HG03097 (cell line): ENCODE results near the gene SET.
A peak's percentile ranks its signal among the peaks of the same experiment; 100 is the strongest.

Experiments
- ATAC-seq: cut with Tn5 transposase; IDR thresholded peaks from one replicate; pipeline ENCODE4 v1.9.1; 2021; ENCODE audit not compliant: unreplicated experiment, low FRiP score

SET gene

DNA sequence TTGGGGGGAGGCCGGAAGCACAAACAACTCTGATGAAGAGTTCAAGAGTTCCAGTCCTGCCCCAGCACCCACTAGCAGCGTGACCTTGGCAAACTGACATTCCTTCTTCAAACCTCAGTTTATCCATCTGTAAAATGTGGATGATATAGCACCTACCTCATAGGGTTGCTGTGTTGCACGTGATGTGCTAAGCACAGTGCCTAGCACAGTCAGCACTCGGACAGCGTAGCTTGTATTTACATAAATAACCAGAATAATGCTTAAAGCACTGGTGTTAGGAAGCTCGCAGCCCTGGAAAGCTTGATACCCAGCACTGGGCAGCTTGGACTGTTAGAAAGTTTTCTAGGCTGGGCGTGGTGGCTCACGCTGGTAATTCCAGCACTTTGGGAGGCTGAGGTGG is 18.4 kb downstream of the SET start:
- no peak for ATAC-seq

DNA sequence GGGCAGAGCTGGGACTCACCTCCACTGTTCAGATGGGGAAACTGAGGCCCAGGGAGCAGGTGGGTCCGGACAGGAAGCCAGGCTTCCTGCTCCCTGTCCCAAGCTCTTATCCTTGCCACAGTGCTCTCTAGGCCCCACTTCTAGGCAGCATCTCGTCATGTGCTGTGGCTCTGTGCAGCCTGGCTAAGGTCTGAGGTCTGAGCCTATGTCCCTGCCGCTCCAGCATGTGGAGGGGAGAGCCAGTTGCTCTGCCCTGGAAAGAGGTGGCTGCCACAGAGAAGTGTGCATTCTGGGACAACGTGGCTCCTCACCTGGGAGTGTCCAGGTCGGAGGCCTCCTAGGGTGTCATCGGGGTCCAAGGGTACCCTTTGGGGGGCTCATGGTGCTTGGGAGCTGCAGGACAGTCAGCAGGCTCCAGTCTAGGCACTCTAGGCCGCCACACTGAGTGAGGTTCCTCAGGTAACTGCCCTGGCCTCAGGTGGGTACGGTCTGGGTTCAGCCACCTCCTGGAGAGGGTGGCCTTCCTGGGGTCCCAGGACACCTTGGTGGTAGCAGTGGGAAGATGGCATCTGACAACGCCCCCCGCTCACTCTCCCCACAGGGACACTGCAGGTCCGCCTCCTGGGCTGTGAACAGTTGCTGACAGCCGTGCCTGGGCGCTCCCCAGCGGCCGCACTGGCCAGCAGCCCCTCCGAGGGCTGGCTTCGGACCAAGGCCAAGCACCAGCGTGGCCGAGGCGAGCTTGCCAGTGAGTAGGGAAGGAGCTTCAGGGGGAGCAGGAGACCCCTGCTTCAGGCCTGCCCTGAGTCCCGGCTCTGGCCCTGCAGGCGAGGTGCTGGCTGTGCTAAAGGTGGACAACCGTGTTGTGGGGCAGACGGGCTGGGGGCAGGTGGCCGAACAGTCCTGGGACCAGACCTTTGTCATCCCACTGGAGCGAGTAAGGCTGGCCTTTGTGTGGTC is 23.7 kb downstream of the SET start:
- ATAC-seq: no peak

DNA sequence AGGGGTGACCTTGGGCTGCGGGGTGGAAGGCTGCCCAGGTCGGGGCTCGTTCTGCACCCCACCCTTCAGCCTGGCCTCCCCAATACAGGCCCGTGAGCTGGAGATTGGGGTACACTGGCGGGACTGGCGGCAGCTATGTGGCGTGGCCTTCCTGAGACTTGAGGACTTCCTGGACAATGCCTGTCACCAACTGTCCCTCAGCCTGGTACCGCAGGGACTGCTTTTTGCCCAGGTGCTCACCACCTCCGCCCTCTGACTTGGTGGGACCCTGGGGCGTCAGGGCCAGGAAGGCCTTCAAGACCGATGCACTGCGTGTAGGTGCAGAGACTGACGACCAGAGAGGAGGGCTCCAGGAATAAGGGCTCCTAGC is 24.4 kb downstream of the SET start:
- no peak for ATAC-seq

GRCh38 chr9:128713941-128714573 is 25.0 kb downstream of the SET start:
- ATAC-seq: no peak

DNA sequence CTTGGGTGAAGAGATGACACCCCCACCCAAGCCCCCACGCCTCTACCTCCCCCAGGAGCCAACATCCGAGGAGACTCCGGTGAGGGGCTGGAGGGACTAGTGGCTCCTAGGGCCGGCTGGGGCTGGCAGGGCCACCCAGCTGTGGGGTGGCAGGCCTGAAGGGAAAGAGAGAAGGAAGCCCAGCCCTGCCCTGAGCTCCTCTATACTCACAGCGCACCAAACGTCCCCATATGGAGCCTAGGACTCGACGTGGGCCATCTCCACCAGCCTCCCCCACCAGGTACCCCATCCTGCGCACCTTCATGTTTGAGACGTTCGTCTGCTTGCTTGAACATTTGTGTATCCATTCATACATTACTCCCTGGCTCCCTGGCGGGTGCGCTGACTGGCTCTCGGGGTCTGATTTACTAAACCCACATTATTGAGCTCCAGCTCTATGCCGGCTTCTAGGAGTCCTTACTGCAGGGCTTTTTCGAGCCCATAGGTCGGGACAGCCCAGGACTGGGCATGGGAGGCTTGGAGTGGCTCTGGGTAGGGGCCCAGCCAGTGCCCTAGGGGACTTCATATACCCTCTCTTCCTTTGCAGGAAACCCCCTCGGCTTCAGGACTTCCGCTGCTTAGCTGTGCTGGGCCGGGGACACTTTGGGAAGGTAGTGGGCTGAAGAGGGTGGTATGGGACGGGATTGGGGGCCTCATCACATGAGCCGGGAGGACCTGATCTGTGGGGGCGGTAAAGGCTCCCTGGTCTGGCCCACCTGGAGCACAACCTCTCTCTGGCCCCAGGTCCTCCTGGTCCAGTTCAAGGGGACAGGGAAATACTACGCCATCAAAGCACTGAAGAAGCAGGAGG is 25.8 kb downstream of the SET start:
- no peak for ATAC-seq

- no peak for ATAC-seq
Observed at GRCh38 chr9:128715436-128715750, 26.4 kb downstream of the SET start.

DNA sequence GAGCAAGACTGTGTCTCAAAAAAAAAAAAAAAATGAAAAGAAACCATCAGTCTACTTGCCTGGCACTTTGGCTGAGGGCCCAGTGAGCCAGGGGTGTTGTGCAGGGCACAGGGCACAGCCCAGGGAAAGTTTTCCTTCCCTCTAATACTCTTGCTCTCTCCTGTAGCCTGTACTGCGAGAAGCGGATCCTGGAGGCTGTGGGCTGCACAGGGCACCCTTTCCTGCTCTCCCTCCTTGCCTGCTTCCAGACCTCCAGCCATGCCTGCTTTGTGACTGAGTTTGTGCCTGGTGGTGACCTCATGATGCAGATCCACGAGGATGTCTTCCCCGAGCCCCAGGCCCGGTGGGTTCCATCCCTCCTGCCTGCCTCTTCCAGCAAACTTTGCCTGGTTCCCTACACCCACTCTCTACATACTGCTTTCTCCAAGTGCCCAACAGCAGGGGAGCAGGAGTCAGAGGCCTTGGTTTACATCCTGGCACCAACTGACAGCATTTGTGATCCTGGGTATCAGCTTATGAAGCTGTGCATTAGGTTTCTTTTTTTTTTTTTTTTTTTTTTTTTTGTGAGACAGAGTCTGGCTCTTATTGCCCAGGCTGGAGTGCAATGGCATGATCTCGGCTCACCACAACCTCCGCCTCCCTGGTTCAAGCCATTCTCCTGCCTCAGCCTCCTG is 27.7 kb downstream of the SET start:
- ATAC-seq: no peak

GRCh38 chr9:128718047-128718446 is 29.0 kb downstream of the SET start:
- ATAC-seq: no peak

DNA sequence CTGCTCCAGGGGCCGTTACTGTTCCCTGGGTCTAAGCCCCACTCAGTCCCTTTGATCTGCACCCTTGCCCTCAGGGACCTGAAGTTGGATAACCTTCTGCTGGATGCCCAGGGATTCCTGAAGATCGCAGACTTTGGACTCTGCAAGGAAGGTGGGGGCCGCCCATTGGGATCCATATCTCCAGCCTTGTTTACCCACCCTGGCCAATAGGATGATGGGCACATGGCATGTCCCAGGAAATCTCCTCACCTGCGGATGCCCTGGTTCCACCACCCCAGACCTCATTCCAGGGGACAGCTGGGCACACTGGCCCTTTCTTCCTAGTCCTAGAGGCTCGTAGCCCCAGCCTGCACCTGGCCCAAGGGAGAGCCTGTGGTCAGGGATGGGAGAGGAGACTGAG is 29.5 kb downstream of the SET start:
- no peak for ATAC-seq

- ATAC-seq: no peak
Observed at GRCh38 chr9:128719919-128720605, 31.0 kb downstream of the SET start.

DNA sequence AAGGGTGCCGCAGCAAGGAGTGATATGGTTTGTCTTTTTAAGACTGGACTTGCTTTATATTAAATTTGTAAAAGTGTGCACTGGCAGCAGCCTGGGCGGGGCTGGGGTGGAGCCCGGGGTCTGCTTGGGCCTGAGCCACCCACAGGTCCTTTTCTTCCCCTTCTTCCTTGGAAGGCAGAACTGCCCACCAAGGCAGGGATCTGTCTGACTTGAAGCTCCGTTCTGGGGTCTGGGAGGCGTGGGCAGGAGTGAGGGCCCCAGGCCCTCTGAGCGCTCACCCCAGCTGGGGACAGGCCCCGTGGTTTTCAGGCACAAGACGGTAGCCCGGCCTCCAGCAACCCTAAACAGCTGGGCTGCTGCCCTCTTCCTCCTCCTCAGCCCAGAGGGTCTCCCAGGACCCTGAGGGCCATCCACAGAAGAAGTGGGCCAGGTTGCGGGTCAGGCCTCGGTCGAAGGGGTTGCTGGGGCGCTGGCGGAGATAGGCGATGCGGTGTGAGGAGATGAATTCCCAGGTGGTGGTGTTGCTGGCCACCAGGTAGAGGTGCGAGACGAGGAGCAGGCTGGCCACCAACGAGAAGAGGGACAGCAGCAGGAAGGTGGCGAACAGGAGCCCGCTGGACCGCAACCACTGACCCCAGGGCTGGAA is 31.9 kb downstream of the SET start:
- no peak for ATAC-seq

- no peak for ATAC-seq
Observed at GRCh38 chr9:128721487-128722010, 32.5 kb downstream of the SET start.

GRCh38 chr9:128722380-128723351 is 33.6 kb downstream of the SET start:
- no peak for ATAC-seq

GRCh38 chr9:128723352-128723865 is 34.4 kb downstream of the SET start:
- no peak for ATAC-seq

DNA sequence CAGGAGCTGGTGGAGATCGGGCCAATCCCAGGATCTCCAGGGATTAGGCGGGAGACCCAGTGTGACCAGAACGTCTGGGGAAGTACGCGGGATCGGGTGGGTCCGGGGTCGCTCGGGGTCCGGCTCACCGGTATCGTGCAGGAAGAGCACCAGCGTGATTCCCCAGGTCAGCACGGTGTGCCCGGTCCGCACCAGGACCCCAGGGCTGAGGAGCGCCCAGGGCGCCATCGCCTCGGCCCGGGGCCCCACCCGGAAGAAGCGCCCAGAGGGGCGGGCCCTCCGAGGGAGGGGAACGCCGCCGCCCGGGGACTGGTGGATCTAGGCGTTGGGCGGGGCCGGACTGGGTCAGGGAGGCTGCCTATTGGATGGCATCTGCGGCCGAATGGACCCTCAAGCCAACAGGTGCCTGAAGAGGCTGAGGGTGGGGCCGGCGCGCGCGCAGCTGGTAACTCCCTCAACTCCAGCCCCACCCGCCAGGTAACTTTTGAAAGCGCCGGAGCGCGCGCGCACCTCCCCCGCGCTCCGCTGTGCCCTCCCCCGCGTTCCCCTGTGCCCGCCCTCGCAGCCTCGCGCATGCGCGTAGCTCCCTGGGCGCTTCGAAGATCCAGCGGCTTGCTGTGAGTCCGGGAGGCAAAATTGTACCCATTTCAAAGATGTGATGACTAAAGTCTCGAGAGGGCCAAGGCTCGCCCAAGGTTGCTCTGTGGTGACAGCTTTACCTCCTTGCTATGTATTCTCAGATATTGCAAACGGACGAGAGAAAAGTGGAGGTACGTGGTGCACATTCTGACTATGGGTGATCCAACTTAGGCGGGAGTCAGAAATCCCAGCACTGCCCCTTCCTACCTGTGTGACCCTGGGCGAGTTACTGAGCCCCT is 35.1 kb downstream of the SET start, which contains the start of gene ZDHHC12:
ZDHHC12 (minus strand) TSS at position 262 of the 878 bp plus-strand sequence; CDS start at position 228, 34 bp downstream.
- peak; percentile 88 for ATAC-seq

DNA sequence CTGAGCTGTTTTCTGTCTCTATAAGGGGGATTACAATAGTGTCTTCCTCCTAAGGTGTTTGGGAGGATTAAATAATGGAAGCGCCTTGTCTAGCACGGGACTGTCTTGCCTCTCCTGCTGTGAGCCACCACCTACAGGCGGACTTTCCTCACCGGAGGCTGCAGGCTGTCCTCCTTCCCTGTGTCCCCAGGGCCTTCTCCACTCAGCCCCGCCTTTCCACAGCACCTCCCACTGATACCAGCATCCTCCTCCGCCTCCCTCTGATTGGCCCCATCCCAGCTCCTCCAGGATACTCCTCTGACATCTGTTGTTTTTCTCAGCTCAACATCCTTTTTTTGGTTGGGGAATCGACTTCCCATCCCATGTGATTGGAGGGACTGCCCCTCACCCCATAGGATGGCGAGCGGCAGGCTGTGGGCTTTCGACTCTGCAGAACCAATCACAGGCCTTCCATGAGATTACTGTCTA is 35.8 kb downstream of the SET start:
- ATAC-seq: peak; percentile 5
